PC-3 (cell line): ENCODE results near the gene ADM2.

ENCODE experiments used
- CTCF ChIP-seq: fragments of 300-600 bp; sonication (generic); conservative IDR thresholded peaks from 2 replicates; pipeline ENCODE4 v1.5.1; 2017; ENCODE audit warnings: antibody characterized with exemption, low read depth, mild to moderate bottlenecking, low read length
- EZH2phosphoT487 ChIP-seq: fragments of 300-600 bp; sonication (generic); IDR thresholded peaks from 2 replicates; pipeline ENCODE4 v1.6.1; 2018; ENCODE audit warnings: mild to moderate bottlenecking, antibody characterized with exemption, low read length, borderline replicate concordance

- no peak for TF ChIP-seq CTCF
- no peak for TF ChIP-seq EZH2phosphoT487
These were observed 14.0 kb upstream of the ADM2 start for GRCh38 chr22:50467341-50467740.
